ENCODE measurements around the gene TNC.

- TF ChIP-seq, protein P1, sequence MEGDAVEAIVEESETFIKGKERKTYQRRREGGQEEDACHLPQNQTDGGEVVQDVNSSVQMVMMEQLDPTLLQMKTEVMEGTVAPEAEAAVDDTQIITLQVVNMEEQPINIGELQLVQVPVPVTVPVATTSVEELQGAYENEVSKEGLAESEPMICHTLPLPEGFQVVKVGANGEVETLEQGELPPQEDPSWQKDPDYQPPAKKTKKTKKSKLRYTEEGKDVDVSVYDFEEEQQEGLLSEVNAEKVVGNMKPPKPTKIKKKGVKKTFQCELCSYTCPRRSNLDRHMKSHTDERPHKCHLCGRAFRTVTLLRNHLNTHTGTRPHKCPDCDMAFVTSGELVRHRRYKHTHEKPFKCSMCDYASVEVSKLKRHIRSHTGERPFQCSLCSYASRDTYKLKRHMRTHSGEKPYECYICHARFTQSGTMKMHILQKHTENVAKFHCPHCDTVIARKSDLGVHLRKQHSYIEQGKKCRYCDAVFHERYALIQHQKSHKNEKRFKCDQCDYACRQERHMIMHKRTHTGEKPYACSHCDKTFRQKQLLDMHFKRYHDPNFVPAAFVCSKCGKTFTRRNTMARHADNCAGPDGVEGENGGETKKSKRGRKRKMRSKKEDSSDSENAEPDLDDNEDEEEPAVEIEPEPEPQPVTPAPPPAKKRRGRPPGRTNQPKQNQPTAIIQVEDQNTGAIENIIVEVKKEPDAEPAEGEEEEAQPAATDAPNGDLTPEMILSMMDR (IDR thresholded peaks at IDR 0.05), result no peak
- no peak for TF ChIP-seq POLR2A (IDR thresholded peaks at IDR 0.05)
Measured at GRCh38 chr9:115039516-115040120, 78.3 kb downstream of the TNC start.
